ENCODE measurements around the gene RUNX2.

DNA sequence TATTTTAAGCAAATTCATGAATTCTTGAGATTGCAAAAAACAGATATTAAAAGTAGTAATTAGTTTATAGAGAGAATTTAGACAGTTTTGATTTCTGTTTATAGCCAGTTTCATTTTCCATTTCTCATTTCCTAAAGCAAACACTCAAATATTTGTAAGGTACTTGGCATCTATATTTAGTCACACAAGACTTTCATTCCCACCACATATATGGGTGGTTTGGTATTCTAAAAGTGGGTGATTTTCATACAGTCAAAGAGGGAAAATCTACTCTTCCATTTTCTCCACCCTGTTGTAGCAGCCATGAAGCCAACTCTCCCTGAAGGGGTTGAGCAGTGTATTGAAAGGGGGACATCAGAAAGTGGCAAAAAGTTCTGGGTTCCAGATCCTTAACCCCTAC lies 230.7 kb downstream of the RUNX2 start:
- TF ChIP-seq POLR2A (IDR thresholded peaks at IDR 0.05) (no peak), CTCF (IDR thresholded peaks at IDR 0.05 in 4 of 5, conservative IDR thresholded peaks at IDR 0.05 in 1 of 5) (no peak)

Data from gastrocnemius medialis (tissue), 4 donors.